OCI-LY3 (cell line): Measurements from ENCODE around the gene SHISA6.

Experiments
- H2AFZ ChIP-seq: fragments of 200-600, 300-600 bp; shearing (Covaris generic); 2 replicates; pipeline ENCODE4 v1.6.0; 2014; ENCODE audit warnings: antibody characterized with exemption, low read depth, low read length
- H3K27ac ChIP-seq: fragments of 200-600, 300-600 bp; sonication (generic); 2 replicates; pipeline ENCODE4 v1.5.1; 2014; ENCODE audit warnings: mild to moderate bottlenecking, low read length, moderate library complexity, mixed read lengths
- H3K27me3 ChIP-seq: fragments of 200-600, 300-600 bp; sonication (generic); 2 replicates; pipeline ENCODE4 v1.6.1; 2014; ENCODE audit warnings: low read depth, low read length, mixed read lengths
- H3K36me3 ChIP-seq: fragments of 200-600, 300-600 bp; sonication (generic); replicated peaks from 2 replicates; pipeline ENCODE3; 2014; ENCODE audit warnings: low read depth, low read length, mixed read lengths
- H3K4me1 ChIP-seq: fragments of 300-600, 200-600 bp; sonication (generic); 2 replicates; pipeline ENCODE4 v1.6.1; 2014; ENCODE audit warnings: low read length, mixed read lengths
- H3K4me2 ChIP-seq: fragments of 200-600, 300-600 bp; sonication (generic); 2 replicates; pipeline ENCODE4 v1.6.1; 2014; ENCODE audit warnings: low read length, mixed read lengths
- H3K4me3 ChIP-seq: fragments of 300-600, 200-600 bp; sonication (generic); 2 replicates; pipeline ENCODE4 v1.5.1; 2014; ENCODE audit warnings: antibody characterized with exemption, mild to moderate bottlenecking, low read length, moderate library complexity
- H3K79me2 ChIP-seq: fragments of 300-600, 200-600 bp; shearing (Covaris generic); 2 replicates; pipeline ENCODE4 v1.6.1; 2014; ENCODE audit warnings: mild to moderate bottlenecking, low read length, mixed read lengths
- H3K9ac ChIP-seq: fragments of 300-600, 200-600 bp; shearing (Covaris generic); 2 replicates; pipeline ENCODE4 v1.6.0; 2014; ENCODE audit warnings: mild to moderate bottlenecking, low read length, moderate library complexity
- H3K9me3 ChIP-seq: fragments of 200-600, 300-600 bp; shearing (Covaris generic); 2 replicates; pipeline ENCODE4 v1.6.1; 2014; ENCODE audit warnings: low read length, mixed read lengths; ENCODE audit not compliant: insufficient read depth
- H4K20me1 ChIP-seq: fragments of 200-600, 300-600 bp; sonication (generic); 2 replicates; pipeline ENCODE4 v1.6.1; 2016; ENCODE audit warnings: low read length, mixed read lengths; ENCODE audit not compliant: insufficient read depth
- EZH2phosphoT487 ChIP-seq: fragments of 200-600 bp; shearing (Covaris generic); IDR thresholded peaks from 2 replicates; pipeline ENCODE4 v1.6.1; 2018; ENCODE audit warnings: antibody characterized with exemption, mixed run types, low read depth
- TF ChIP-seq, protein P1 (sequence below): fragments of 200-600, 300-600 bp; sonication (generic); IDR thresholded peaks from 2 replicates; pipeline ENCODE4 v1.5.1; 2014; ENCODE audit warnings: antibody characterized with exemption, low read length, low read depth

SHISA6 gene

DNA sequence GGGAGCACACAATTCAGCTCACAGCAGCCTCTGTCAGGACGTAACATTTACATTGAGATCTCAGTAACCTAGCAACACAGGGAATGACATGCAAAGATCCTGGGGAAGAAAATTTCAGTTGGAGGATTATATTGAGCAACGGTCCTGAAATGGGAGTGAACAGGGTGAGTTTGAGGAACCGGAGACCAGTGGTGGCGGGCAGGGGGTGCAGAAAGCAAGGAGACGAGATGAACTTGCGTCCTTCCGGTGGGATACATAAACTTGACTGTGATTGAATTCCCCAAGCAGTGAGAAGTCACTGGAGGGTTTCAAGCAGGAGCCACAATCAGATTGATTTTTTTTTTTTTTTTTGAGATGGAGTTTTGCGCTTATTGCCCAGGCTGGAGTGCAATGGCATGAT, 51.5 kb downstream of the SHISA6 start:
- no peak overlapping the region for H2AFZ ChIP-seq
- H3K36me3 ChIP-seq, result no peaks in the 10 kb centered on the region
- no peaks in the 10 kb centered on the region for H3K27me3 ChIP-seq
- H3K4me3 ChIP-seq, result no peak overlapping the region
- H3K4me2 ChIP-seq, result no peak overlapping the region
- H3K4me1 ChIP-seq, result no peaks in the 10 kb centered on the region
- H3K79me2 ChIP-seq, result no peaks in the 10 kb centered on the region
- TF ChIP-seq, protein P1, sequence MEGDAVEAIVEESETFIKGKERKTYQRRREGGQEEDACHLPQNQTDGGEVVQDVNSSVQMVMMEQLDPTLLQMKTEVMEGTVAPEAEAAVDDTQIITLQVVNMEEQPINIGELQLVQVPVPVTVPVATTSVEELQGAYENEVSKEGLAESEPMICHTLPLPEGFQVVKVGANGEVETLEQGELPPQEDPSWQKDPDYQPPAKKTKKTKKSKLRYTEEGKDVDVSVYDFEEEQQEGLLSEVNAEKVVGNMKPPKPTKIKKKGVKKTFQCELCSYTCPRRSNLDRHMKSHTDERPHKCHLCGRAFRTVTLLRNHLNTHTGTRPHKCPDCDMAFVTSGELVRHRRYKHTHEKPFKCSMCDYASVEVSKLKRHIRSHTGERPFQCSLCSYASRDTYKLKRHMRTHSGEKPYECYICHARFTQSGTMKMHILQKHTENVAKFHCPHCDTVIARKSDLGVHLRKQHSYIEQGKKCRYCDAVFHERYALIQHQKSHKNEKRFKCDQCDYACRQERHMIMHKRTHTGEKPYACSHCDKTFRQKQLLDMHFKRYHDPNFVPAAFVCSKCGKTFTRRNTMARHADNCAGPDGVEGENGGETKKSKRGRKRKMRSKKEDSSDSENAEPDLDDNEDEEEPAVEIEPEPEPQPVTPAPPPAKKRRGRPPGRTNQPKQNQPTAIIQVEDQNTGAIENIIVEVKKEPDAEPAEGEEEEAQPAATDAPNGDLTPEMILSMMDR, result no peak
- no peak for TF ChIP-seq EZH2phosphoT487
- no peak overlapping the region for H3K27ac ChIP-seq
- H4K20me1 ChIP-seq, result no peaks in the 10 kb centered on the region
- no peak overlapping the region for H3K9ac ChIP-seq
- no peaks in the 10 kb centered on the region for H3K9me3 ChIP-seq

DNA sequence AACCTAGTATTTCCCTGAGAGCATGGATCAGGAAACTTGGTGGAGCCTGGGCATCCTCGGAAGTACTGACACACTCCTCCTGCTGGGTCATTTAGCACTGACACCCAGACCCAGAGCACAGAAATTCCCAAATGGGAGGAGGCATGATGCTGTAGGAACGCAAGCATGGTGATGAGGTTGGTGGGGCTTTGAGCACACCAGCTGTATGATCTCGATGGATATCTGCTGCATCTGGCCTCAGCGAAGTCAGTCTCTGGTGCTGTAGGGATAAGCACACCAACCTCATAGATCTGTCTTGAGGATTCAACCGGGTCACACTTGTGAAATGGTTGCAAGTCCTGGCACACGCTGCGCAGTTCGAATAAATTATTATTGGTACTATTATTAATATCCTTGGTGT, 52.5 kb downstream of the SHISA6 start:
- H3K4me2 ChIP-seq, result no peak overlapping the region
- no peaks in the 10 kb centered on the region for H3K36me3 ChIP-seq
- no peaks in the 10 kb centered on the region for H4K20me1 ChIP-seq
- no peaks in the 10 kb centered on the region for H3K9me3 ChIP-seq
- H3K27me3 ChIP-seq, result no peaks in the 10 kb centered on the region
- TF ChIP-seq, protein P1, result no peak
- no peak for TF ChIP-seq EZH2phosphoT487
- no peak overlapping the region for H3K27ac ChIP-seq
- no peak overlapping the region for H2AFZ ChIP-seq
- H3K4me1 ChIP-seq, result no peaks in the 10 kb centered on the region
- no peak overlapping the region for H3K9ac ChIP-seq
- H3K79me2 ChIP-seq, result no peaks in the 10 kb centered on the region
- no peak overlapping the region for H3K4me3 ChIP-seq

DNA sequence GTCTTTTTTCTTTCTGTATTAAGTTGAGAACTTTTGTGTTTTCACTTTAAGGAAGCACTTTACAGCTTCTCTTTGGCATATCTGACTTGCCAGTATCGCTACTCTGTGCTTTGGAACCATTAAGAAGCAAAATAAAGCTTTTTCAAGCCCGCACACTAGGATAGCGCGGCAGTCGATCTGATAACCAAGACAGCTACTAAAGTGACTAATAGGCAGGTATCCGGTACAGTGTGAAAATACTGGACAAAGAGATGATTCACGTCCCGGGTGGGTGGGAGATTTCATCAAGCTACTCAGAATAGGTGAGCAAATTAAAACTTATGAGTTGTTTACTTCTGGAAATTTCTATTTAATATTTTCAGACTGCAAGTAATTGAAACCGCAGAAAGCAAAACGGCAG, 53.8 kb downstream of the SHISA6 start:
- Histone ChIP-seq H3K9me3 (no peaks in the 10 kb centered on the region), H3K27ac (no peak overlapping the region), H3K4me3 (no peak overlapping the region), H3K79me2 (no peaks in the 10 kb centered on the region), H3K27me3 (no peaks in the 10 kb centered on the region), H3K4me2 (no peak overlapping the region), H3K4me1 (no peaks in the 10 kb centered on the region), H3K36me3 (no peaks in the 10 kb centered on the region), H4K20me1 (no peaks in the 10 kb centered on the region), H3K9ac (no peak overlapping the region), H2AFZ (no peak overlapping the region)
- TF ChIP-seq, protein P1, result no peak
- no peak for TF ChIP-seq EZH2phosphoT487

DNA sequence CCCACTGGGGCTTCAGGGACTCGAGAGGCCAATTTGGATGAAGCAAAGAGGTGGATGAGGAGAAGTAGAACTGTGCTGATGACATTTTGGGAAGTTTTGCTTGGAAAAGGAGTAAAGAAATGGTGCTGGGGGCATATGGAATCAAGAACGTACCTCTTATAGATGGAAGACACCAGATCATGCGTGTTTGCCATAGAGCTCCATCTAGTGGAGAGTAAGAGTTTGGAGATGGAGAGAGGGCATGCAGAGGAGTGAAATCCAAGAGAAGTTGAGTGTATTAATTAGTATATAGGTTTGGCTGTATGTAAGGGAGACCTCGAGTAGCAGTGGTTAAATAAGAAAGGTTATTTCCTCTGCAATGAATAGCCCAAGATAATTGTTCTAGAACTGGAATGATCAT, 56.0 kb downstream of the SHISA6 start:
- no peak overlapping the region for H2AFZ ChIP-seq
- no peaks in the 10 kb centered on the region for H3K9me3 ChIP-seq
- no peak for TF ChIP-seq EZH2phosphoT487
- TF ChIP-seq, protein P1, result no peak
- H3K9ac ChIP-seq, result no peak overlapping the region
- H3K4me3 ChIP-seq, result no peak overlapping the region
- no peaks in the 10 kb centered on the region for H4K20me1 ChIP-seq
- no peaks in the 10 kb centered on the region for H3K27me3 ChIP-seq
- no peak overlapping the region for H3K4me2 ChIP-seq
- no peaks in the 10 kb centered on the region for H3K4me1 ChIP-seq
- no peaks in the 10 kb centered on the region for H3K36me3 ChIP-seq
- H3K79me2 ChIP-seq, result no peaks in the 10 kb centered on the region
- H3K27ac ChIP-seq, result no peak overlapping the region
